H9 (cell line): Measurements from ENCODE around the gene BCL2L2. TPM values are rescaled to one million over a fixed set of nuclear protein-coding genes. Genes with fewer than 3 reads are reported as not detected.

ENCODE experiments used
- DNase-seq: peaks from one replicate; pipeline ENCODE4 v3.0.0-alpha.2; 2017
- H2AFZ ChIP-seq: one replicate; pipeline ENCODE4 v1.6.1; 2013; ENCODE audit warnings: mild to moderate bottlenecking, low read length, control low read depth, moderate library complexity
- H2AK5ac ChIP-seq: 2 replicates; pipeline ENCODE4 v1.6.1; 2013; ENCODE audit warnings: low read length, control low read depth, mixed read lengths; ENCODE audit not compliant: insufficient read length
- H2BK120ac ChIP-seq: one replicate; pipeline ENCODE4 v1.6.1; 2013; ENCODE audit warnings: low read depth, mild to moderate bottlenecking, low read length, control low read depth, inconsistent platforms; ENCODE audit not compliant: poor library complexity, severe bottlenecking
- H2BK12ac ChIP-seq: 2 replicates; pipeline ENCODE4 v1.6.1; 2013; ENCODE audit warnings: low read length, control low read depth, mixed read lengths, low read depth; ENCODE audit not compliant: insufficient read length
- H2BK15ac ChIP-seq: 2 replicates; pipeline ENCODE4 v1.6.1; 2013; ENCODE audit warnings: low read depth, low read length, control low read depth
- H2BK20ac ChIP-seq: one replicate; pipeline ENCODE4 v1.6.1; 2013; ENCODE audit warnings: low read depth, mild to moderate bottlenecking, low read length, control low read depth, inconsistent platforms; ENCODE audit not compliant: poor library complexity, severe bottlenecking
- H2BK5ac ChIP-seq: 2 replicates; pipeline ENCODE4 v1.6.1; 2013; ENCODE audit warnings: low read length, control low read depth, mixed read lengths; ENCODE audit not compliant: insufficient read length
- H3K14ac ChIP-seq: 2 replicates; pipeline ENCODE4 v1.6.1; 2013; ENCODE audit warnings: low read length, control low read depth; ENCODE audit not compliant: insufficient read depth
- H3K18ac ChIP-seq: 2 replicates; pipeline ENCODE4 v1.6.1; 2013; ENCODE audit warnings: low read depth, mild to moderate bottlenecking, mixed read lengths, low read length, control low read depth; ENCODE audit not compliant: insufficient read length
- H3K23ac ChIP-seq: 2 replicates; pipeline ENCODE4 v1.6.1; 2013; ENCODE audit warnings: low read length, control low read depth, mixed read lengths, low read depth; ENCODE audit not compliant: insufficient read length
- H3K23me2 ChIP-seq: 2 replicates; pipeline ENCODE4 v1.6.1; 2013; ENCODE audit warnings: low read depth, mild to moderate bottlenecking, mixed read lengths, low read length, control low read depth; ENCODE audit not compliant: insufficient read length, poor library complexity, severe bottlenecking
- H3K27ac ChIP-seq: 2 replicates; pipeline ENCODE4 v1.5.1; 2013; ENCODE audit warnings: low read length, control low read depth, mixed read lengths, low read depth; ENCODE audit not compliant: insufficient read length
- H3K27me3 ChIP-seq: 2 replicates; pipeline ENCODE4 v1.6.1; 2013; ENCODE audit warnings: low read length, control low read depth, inconsistent platforms; ENCODE audit not compliant: insufficient read depth
- H3K4ac ChIP-seq: 2 replicates; pipeline ENCODE4 v1.6.1; 2013; ENCODE audit warnings: low read depth, mild to moderate bottlenecking, control low read depth, inconsistent platforms, low read length, moderate library complexity
- H3K4me1 ChIP-seq: 2 replicates; pipeline ENCODE4 v1.6.1; 2013; ENCODE audit warnings: low read length, control low read depth, inconsistent platforms; ENCODE audit not compliant: insufficient read depth
- H3K4me2 ChIP-seq: 2 replicates; pipeline ENCODE4 v1.6.1; 2013; ENCODE audit warnings: low read length, control low read depth, mixed read lengths; ENCODE audit not compliant: insufficient read length, insufficient read depth
- H3K56ac ChIP-seq: 2 replicates; pipeline ENCODE4 v1.6.1; 2013; ENCODE audit warnings: low read depth, mild to moderate bottlenecking, mixed read lengths, low read length, control low read depth; ENCODE audit not compliant: insufficient read length
- H3K79me1 ChIP-seq: 2 replicates; pipeline ENCODE4 v1.6.1; 2013; ENCODE audit warnings: low read depth, mild to moderate bottlenecking, moderate library complexity, low read length, control low read depth, inconsistent platforms; ENCODE audit not compliant: insufficient read depth, poor library complexity, severe bottlenecking
- H3K79me2 ChIP-seq: 2 replicates; pipeline ENCODE4 v1.6.1; 2013; ENCODE audit warnings: low read length, control low read depth, inconsistent platforms; ENCODE audit not compliant: insufficient read depth
- H3K9ac ChIP-seq: 2 replicates; pipeline ENCODE4 v1.6.1; 2013; ENCODE audit warnings: low read length, control low read depth, mixed read lengths; ENCODE audit not compliant: insufficient read length; ENCODE audit errors: extremely low read depth
- H3K9me3 ChIP-seq: one replicate; pipeline ENCODE4 v1.6.1; 2013; ENCODE audit warnings: low read depth, low read length, inconsistent platforms; ENCODE audit not compliant: control insufficient read depth
- H3T11ph ChIP-seq: one replicate; pipeline ENCODE4 v1.6.1; 2013; ENCODE audit warnings: mild to moderate bottlenecking, low read length, control low read depth, inconsistent platforms
- H4K20me1 ChIP-seq: one replicate; pipeline ENCODE4 v1.6.1; 2013; ENCODE audit not compliant: control insufficient read depth, insufficient read length, insufficient read depth
- H4K5ac ChIP-seq: 2 replicates; pipeline ENCODE4 v1.6.1; 2013; ENCODE audit warnings: low read depth, mild to moderate bottlenecking, mixed read lengths, low read length, control low read depth; ENCODE audit not compliant: insufficient read length
- H4K8ac ChIP-seq: replicated peaks from 2 replicates; pipeline ENCODE4 v1.6.1; 2013; ENCODE audit warnings: low read length, control low read depth, mixed read lengths, low read depth; ENCODE audit not compliant: insufficient read length
- H4K91ac ChIP-seq: 2 replicates; pipeline ENCODE4 v1.6.1; 2013; ENCODE audit warnings: low read depth, mild to moderate bottlenecking, moderate library complexity, mixed read lengths, low read length, control low read depth; ENCODE audit not compliant: insufficient read length
- H3K27ac Mint-ChIP-seq, 3 experiments: 2 replicates in 2 of 3; 3 replicates in 1 of 3; pipeline ENCODE4 v1.8.0; 2020 to 2021; ENCODE audit warnings: mixed read lengths in 3 of 3, mild to moderate bottlenecking in 1 of 3, moderate library complexity in 1 of 3
- H3K27me3 Mint-ChIP-seq: 2 replicates; pipeline ENCODE4 v1.8.0; 2021; ENCODE audit warnings: low read depth, mild to moderate bottlenecking, moderate library complexity, mixed read lengths
- H3K36me3 Mint-ChIP-seq, 3 experiments: 2 replicates in 2 of 3; 3 replicates in 1 of 3; pipeline ENCODE4 v1.8.0; 2020 to 2021; ENCODE audit warnings: low read depth in 3 of 3, mixed read lengths in 3 of 3; ENCODE audit not compliant: insufficient read depth in 1 of 3
- H3K4me1 Mint-ChIP-seq, 2 experiments: 2 replicates each; pipeline ENCODE4 v1.8.0; 2020; ENCODE audit warnings: mixed read lengths in 2 of 2
- H3K4me3 Mint-ChIP-seq, 2 experiments: 2 replicates in 1 of 2; 3 replicates in 1 of 2; pipeline ENCODE4 v1.8.0; 2020 to 2021; ENCODE audit warnings: mild to moderate bottlenecking in 2 of 2, mixed read lengths in 2 of 2, moderate library complexity in 1 of 2
- H3K9me3 Mint-ChIP-seq, 2 experiments: 2 replicates in 1 of 2; 3 replicates in 1 of 2; pipeline ENCODE4 v1.8.0; 2020; ENCODE audit warnings: mild to moderate bottlenecking in 2 of 2, mixed read lengths in 2 of 2, moderate library complexity in 1 of 2
- CTCF ChIP-seq: fragments of 200-600 bp; sonication (generic); conservative IDR thresholded peaks from 3 replicates; pipeline ENCODE4 v1.8.0; 2021; ENCODE audit warnings: antibody characterized with exemption, mild to moderate bottlenecking
- WGBS: extraction: QIAGEN DNeasy Blood & Tissue Kit; methylation state at CpG from one replicate; pipeline ENCODE4 v1.1.7; 2013; ENCODE audit warnings: missing lambda C conversion rate, low lambda C conversion rate, mixed read lengths; ENCODE audit not compliant: insufficient read length; ENCODE audit errors: extremely low coverage; 5-methylcytosine and 5-hydroxymethylcytosine counted together
- total RNA-seq: library from RNA; stranded (reverse); gene quantifications from 2 replicates; pipeline ENCODE4 v1.2.1, GENCODE V29; 2021

Gene BCL2L2
- total RNA-seq, 1 experiment from 2014 or later: 8.4 TPM

GRCh38 chr14:23359167-23359626, 52.6 kb downstream of the BCL2L2 start:
- Histone ChIP-seq H2BK20ac (no peak overlapping the region), H4K91ac (no peak overlapping the region), H2AK5ac (no peak overlapping the region), H2BK120ac (no peak overlapping the region), H4K8ac (no peak overlapping the region), H2BK12ac (no peak overlapping the region), H3K23me2 (peaks cover 4% of the 10 kb centered on the region), H3K4ac (no peak overlapping the region), H2AFZ (no peak overlapping the region), H3K27ac (no peak overlapping the region), H2BK5ac (no peak overlapping the region), H3K79me2 (no peaks in the 10 kb centered on the region), H3K4me1 (peaks cover 4% of the 10 kb centered on the region; the same call in 1 of the 2 replicates), H2BK15ac (no peak overlapping the region), H4K20me1 (no peaks in the 10 kb centered on the region), H3K18ac (no peak overlapping the region), H3K79me1 (no peaks in the 10 kb centered on the region), H3K4me2 (no peak overlapping the region), H3K27me3 (no peaks in the 10 kb centered on the region; the same call in 1 of the 2 replicates), H3K56ac (no peak overlapping the region), H3K14ac (no peak overlapping the region), H3T11ph (no peak overlapping the region), H3K9me3 (no peaks in the 10 kb centered on the region), H3K9ac (no peak overlapping the region), H4K5ac (no peak overlapping the region), H3K23ac (no peak overlapping the region)
- peak; percentile 18 for DNase-seq
- Mint-ChIP-seq H3K36me3 (peaks cover 18 to 58% (median 43%) of the 10 kb centered on the region in 3 experiments), H3K4me1 (peaks cover 19 to 23% of the 10 kb centered on the region in 2 experiments), H3K4me3 (no peak overlapping the region), H3K27ac (no peak overlapping the region), H3K9me3 (no peaks in the 10 kb centered on the region), H3K27me3 (peaks cover 9% of the 10 kb centered on the region)
- TF ChIP-seq CTCF: no peak
- WGBS: no CpG with 5 or more reads among the region's 11 CpGs
